Stimulated activated CD4-positive, alpha-beta T cell treated with anti-CD3 and anti-CD28 coated beads, Interleukin-1b, Interleukin-23, amount 100 ng/mL, for 48 hours (primary cell): ENCODE data around the gene SLC22A25.
"Not testable (repeated sequence)": the region's sequence is repeated elsewhere in the genome, so short reads cannot be mapped to it uniquely, and the experiment has no call there.

Experiments used
- DNase-seq: peaks from one replicate; pipeline ENCODE4 v3.0.0-alpha.2; 2020

SLC22A25 gene

GRCh38 chr11:63243533-63243932, at the start of gene SLC22A25:
Gene SLC22A25 (minus strand): TSS chr11:63243599. CDS start chr11:63229652, 13,947 bp downstream.
- DNase-seq, result no peak

- DNase-seq, result no peak
These were observed 46.9 kb upstream of the SLC22A25 start for GRCh38 chr11:63290285-63290684.

GRCh38 chr11:63289658-63290057, 46.3 kb upstream of the SLC22A25 start:
- DNase-seq, result no peak

- DNase-seq, result no peak
These were observed 39.2 kb upstream of the SLC22A25 start for GRCh38 chr11:63282579-63282978.

- no peak for DNase-seq
These were observed 37.5 kb upstream of the SLC22A25 start for GRCh38 chr11:63280920-63281319.

DNA sequence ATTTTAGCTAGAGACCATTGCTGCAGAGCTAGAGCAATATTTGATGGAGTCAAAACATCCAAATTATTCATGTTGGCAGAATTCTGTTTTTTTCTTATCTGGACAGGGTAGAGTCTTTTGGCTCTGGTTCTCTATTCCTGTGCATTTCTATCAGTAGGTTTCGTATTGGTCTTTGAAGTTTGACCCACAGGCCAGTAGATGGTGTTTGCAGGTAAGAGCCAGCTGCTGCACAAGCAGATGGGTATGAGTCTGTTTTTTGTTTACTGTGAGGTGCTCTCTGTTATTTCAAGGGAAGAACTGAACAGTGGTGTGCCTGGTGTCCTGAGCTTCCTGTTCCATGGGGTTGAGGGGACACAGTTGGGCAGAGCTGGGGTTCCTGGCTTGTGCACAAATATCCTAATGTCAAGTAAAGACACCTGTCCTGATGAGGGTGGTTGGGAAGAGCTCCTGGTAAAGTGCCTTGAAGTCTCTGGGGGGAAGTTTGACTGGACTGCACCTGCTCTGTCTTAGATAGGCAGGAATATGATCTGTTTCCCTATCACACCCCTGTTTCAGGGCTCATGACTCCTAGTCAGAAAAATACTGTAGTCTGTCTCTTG, 34.0 kb upstream of the SLC22A25 start:
- DNase-seq, result no peak

DNA sequence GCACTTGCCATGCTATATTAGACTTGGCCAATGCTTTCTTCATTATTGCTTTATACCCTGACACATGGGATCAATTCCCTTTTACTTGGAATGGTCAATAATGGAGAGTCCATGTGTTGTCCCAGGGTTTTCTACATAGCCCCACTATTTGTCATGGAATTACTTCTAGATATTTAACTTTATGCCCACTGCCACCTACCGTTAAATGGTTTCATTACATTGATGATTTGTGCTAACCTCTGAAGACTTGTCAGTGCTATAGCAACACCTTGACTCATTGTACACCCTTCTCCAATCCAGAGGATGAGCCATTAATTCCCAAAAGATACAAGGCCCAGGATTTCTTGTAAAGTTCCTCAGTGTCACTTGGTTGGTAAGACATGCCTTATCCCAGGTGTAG, 31.4 kb upstream of the SLC22A25 start:
- no peak for DNase-seq

DNA sequence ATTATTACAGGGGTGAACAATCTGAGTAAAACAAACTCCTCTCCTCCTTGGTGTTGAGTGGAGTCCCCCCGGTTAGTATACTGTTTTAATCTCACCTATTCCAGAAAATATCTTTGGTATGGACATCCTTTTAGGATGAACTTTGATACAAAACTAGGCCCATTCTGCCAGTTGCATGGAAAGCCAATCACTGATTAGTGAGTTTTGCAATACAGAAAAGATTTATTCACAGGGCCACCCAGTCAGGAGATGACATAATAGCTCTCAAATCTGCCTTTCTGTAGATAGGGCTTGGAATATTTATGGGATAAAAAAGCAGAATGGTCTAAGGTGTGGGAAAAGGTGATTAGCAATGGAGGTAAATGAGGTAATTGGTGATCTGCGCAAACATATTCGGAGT, 30.3 kb upstream of the SLC22A25 start:
- DNase-seq, result no peak

DNA sequence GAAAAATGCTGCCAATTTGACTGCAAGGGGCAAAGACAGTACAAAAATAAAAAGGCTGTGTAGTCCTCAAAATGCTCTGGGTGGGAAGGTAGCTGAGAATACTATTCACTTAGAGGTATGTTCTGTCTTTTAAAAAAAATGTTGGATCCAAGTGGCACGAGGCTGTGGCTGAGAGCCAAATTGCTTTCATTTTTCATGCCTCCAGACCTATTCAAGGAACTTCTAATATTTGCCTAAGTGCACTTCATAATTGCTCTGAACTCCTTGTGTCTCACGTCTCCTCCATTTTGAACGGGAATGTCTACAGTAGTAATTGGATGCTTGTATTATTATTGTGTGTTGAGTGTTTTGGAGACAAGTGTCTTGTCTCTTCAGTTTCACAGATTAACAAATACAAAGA, 19.1 kb upstream of the SLC22A25 start:
- no peak for DNase-seq

- DNase-seq, result no peak
These were observed 7.9 kb upstream of the SLC22A25 start for GRCh38 chr11:63251312-63251711.

DNA sequence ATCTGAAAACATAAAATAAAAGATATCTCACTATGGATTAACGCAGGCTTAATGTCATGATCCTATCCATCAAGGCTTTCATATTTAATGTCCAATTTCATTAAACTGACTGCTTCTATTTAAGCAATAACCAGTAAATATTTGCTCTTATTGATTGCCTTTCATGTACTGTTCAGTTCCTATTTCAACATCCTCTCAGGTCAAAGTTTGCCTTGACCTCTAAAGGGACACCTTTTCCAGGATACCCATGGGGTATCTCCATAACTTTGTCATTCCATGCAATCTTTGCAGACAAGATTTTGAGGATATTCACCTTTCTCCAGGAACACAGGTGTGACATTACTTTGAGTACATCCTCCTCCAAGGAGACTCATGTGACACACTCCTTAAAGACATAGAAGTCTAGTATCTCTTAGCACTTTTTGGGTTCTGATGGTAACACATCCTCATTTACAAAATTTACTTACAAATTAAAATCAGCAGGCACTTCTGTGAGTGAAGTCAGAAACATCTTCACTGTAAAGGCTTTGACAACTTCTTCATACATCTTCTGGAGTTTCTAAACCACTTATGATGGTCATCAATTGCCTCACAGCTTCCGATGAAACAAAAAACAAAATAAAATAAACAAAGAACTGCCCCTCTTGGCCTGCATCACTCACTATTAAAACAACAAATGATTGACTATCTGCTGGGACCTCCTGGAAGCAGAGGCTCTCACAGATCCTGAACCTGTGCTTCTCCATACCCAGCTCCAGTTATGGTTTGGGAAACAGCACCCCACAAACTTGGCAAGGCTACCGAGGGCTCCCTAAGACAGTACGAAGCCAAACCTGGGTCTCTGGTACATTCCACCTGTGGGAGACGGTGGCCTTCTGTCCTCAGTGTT, 7.0 kb upstream of the SLC22A25 start:
- no peak for DNase-seq

DNA sequence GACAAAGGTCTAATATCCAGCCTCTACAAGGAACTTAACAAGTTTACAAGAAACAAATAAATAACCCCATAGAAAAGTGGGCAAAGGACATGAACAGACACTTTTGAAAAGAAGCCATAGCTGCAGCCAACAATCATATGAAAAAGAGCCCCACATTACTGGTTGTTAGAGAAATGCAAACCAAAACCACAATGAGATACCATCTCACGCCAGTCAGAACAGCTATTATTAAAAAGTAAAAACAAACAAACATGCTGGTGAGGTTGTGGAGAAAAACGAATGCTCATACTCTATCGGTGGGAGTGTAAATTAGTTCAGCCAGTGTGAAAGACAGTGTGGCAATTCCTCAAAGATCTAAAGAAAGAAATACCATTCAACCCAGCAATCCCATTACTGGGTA, 5.6 kb upstream of the SLC22A25 start:
- no peak for DNase-seq

DNA sequence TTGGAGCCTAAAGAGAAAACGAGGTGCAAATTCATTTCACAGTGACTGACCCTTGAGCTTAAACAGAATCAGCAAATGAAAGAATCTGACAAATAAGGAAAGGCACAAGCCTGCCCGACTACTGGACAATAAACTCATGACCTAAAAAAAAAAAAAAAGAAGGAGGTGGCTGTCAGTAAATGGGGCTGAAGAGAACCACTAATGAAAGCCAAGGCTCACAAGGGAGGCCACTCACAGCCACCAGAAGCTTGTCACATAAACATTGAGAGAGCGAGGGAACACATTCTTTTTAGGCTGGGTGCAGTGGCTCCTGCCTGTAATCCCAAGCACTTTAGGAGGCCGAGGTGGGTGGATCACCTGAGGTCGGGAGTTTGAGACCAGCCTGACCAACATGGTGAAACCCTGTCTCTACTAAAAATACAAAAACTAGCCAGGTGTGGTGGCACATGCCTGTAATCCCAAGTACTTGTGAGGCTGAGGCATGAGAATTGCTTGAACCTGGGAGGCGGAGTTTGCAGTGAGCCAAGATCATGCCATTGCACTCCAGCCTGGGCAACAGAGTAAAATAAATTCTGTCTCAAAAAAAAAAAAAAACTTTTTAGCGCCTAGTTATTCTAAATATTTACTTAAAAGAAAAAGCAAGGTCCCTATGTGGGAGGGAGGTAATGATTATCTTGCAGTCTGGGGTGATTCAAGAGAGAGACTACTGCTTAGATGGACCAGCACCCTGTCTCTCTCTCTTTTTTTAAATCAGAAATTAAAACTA, 4.0 kb upstream of the SLC22A25 start:
- not testable (repeated sequence) for DNase-seq

DNA sequence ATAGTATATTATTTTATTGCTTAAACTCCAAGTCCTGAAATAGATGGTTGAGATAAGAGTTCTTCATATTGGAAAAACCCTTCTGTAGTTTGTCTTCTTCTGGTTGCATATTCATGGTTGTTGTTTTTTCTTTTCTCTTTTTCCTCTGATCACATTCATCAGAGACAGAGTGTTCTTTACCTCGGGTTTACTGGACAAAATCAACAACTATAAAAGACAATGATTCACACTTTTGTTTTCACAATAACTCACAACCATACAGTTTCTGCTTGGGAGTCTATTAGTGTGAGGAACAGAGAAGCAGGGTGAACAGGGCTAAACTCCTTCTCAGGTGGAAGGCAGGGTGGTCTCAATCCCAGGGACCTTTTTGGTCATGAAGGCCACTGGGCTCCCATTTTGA, 2.6 kb upstream of the SLC22A25 start:
- no peak for DNase-seq

DNA sequence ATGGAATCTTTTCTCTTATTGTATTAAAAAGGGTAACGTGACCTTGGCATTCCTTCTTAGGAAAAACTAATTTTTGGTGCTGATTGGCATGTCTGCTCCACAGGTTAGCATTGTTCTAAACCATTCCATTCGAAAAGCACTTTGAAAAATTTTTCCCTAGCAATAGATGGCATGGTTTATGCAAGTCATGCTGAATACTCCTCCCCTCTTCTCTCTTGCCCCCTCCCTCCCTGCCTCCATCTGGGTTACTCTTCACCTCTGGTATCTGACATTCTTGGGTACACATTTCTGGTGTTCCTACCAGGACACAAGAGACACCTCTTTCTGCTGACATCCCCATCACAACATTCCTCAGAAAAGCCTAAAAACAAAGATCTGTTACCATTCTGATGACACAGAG, 1.5 kb upstream of the SLC22A25 start:
- DNase-seq, result no peak

DNA sequence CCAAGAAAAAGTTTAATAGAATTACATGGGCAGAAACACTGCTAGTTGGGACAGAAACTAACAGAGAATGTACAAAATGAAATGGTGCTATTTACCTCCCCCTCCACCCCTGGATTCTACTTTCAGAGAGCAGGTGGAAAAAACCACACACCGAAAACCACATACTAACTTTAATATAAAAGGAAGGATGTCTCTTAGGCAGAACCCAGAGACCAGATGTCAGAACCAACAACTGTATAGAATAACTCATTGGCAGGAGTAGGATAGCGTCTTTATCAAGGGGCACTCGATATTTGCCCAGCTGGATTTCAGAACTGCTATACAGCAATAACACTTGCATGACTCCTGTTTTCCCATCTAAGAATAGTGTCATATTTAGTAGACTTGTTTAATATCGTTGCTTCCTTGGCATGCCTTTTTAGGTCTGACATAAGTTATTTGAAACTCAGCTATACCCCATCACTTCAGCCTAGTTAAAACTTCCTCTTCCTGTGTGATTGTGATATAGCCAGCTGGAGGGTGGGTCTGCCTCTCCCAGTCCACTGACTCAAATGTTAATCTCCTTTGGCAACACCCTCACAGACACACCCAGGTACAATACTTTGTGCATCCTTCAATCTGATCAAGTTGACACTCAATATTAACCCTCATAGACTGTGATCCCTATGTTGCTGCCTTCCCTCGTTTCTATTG, 1.2 kb downstream of the SLC22A25 start:
- no peak for DNase-seq

DNA sequence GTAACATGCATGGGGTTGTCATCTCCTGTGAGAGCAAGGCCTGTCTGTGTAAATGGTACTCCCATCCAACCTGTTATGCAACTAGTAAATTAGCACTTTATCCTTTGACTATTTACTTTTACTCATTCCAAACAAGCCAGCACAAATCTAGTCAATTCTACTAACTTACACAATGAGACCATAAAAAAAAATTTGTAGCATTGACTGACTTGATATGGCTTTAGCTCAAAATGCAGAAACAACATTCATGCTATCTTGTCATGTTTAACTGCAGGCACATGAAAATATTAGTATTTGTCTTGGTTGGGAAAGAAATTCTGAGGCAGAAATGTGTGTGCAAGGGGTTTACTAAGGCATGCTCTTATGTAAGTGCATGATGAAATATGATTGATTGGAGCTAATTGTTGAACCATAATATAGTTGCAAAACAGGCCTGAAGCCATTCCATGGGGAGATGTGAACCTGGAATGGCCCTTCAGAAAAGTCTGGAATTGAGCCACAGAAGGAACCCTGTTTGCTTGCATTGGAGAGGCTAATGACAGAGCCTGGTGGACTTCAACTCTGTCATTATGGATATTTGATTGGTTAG, 2.5 kb downstream of the SLC22A25 start:
- DNase-seq, result no peak

- no peak for DNase-seq
These were observed 3.3 kb downstream of the SLC22A25 start for GRCh38 chr11:63240098-63240497.

DNA sequence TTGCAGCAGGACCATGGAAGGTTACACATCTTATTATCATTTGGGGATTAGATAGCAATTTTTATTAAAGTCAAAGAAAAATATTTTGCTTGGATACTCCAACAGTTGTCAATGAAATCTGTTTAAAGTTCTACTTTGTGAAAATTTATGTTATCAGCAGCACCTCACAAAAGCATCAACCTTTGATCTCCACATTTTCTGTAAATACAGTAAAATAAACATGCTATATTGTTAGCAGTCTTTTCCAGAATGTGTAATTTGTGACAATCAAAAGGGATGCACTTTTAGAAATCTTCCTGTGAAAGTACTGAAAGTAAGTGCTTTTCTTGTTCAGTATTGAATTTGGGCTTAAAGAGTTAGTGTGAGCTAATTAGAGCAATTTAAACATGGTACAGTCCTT, 4.1 kb downstream of the SLC22A25 start:
- no peak for DNase-seq

DNA sequence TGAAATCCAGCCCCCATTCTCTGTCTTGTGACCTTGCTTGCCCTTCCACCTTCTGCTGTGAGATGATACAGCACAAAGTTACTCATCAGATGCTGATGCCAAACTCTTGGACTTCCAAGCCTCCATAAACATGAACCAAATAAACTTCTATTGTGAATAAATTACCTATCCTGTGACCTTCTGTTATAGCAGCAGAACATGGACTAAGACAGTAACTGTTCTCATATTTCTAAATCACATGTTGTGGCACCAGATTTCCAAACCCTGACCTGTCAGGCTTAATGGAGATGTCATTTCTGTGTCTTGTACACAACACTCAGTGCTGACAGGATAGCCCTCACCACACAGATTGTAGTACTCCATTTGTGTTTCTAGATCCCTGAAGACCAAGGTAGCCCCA, 6.0 kb downstream of the SLC22A25 start:
- no peak for DNase-seq

GRCh38 chr11:63235471-63236461, 7.6 kb downstream of the SLC22A25 start:
- DNase-seq, result not testable (repeated sequence)
